Activated CD8-positive, alpha-beta T cell treated with anti-CD3 and anti-CD28 coated beads, Interleukin-2, amount 10 ng/mL, durations not matched to agents 7 days and 5 days (primary cell): ENCODE data around the gene POGZ. TPM values are rescaled to one million over a fixed set of nuclear protein-coding genes. Genes with fewer than 3 reads are reported as not detected.

Source experiments
- ATAC-seq: fragments of 150-1000 bp; cut with Tn5 transposase; one replicate; pipeline ENCODE4 v1.10.0; 2021; ENCODE audit warnings: moderate library complexity
- CTCF ChIA-PET: fragments of 350-600 bp; sonication (Branson Sonifier 250); formaldehyde crosslinking; loops from one replicate; lab custom pipeline; 2021; ENCODE audit warnings: antibody characterized with exemption; lab: Charles Lee
- POLR2A ChIA-PET: fragments of 350-600 bp; sonication (Branson Sonifier 250); formaldehyde crosslinking; loops from one replicate; lab custom pipeline; 2021; ENCODE audit warnings: antibody characterized with exemption; lab: Charles Lee
- DNase-seq: peaks from one replicate; pipeline ENCODE4 v3.0.0-alpha.2; 2020
- H3K27ac Mint-ChIP-seq: one replicate; pipeline ENCODE4 v1.8.0; 2021; ENCODE audit warnings: mild to moderate bottlenecking, mixed read lengths
- H3K27me3 Mint-ChIP-seq: one replicate; pipeline ENCODE4 v1.8.0; 2021; ENCODE audit warnings: low read depth, mixed read lengths
- H3K36me3 Mint-ChIP-seq: one replicate; pipeline ENCODE4 v1.8.0; 2021; ENCODE audit warnings: low read depth, mixed read lengths
- H3K4me1 Mint-ChIP-seq: one replicate; pipeline ENCODE4 v1.8.0; 2021; ENCODE audit warnings: low read depth, mixed read lengths
- H3K4me3 Mint-ChIP-seq: one replicate; pipeline ENCODE4 v1.8.0; 2021; ENCODE audit warnings: mild to moderate bottlenecking, mixed read lengths
- H3K9me3 Mint-ChIP-seq: one replicate; pipeline ENCODE4 v1.8.0; 2022; ENCODE audit warnings: mixed read lengths; ENCODE audit not compliant: insufficient read depth
- total RNA-seq, 2 experiments: library from RNA; stranded (reverse); gene quantifications; one replicate each; pipeline ENCODE4 v1.2.3, GENCODE V29; 2021

The POGZ gene
- total RNA-seq, 2 experiments from 2014 or later: 67.7 to 68.5 TPM

- DNase-seq (no peak), ATAC-seq (no peak)
- ChIA-PET CTCF (interaction anchor here (1.5 kb wide), 1 partner anchor 26 kb away, joined by 3 read pairs; no protein-coding TSS in a partner anchor), POLR2A (interaction anchor here (1.1 kb wide), 1 partner anchor 45 kb away, joined by 3 read pairs; the partner anchor contains the start of gene PI4KB)
- Mint-ChIP-seq H3K27ac (no peak overlapping the region), H3K4me3 (no peak overlapping the region), H3K36me3 (no peaks in the 10 kb centered on the region), H3K27me3 (peaks cover 3% of the 10 kb centered on the region), H3K4me1 (peaks cover 4% of the 10 kb centered on the region), H3K9me3 (no peaks in the 10 kb centered on the region)
Observed at GRCh38 chr1:151371370-151372057, 87.8 kb downstream of the POGZ start.

DNA sequence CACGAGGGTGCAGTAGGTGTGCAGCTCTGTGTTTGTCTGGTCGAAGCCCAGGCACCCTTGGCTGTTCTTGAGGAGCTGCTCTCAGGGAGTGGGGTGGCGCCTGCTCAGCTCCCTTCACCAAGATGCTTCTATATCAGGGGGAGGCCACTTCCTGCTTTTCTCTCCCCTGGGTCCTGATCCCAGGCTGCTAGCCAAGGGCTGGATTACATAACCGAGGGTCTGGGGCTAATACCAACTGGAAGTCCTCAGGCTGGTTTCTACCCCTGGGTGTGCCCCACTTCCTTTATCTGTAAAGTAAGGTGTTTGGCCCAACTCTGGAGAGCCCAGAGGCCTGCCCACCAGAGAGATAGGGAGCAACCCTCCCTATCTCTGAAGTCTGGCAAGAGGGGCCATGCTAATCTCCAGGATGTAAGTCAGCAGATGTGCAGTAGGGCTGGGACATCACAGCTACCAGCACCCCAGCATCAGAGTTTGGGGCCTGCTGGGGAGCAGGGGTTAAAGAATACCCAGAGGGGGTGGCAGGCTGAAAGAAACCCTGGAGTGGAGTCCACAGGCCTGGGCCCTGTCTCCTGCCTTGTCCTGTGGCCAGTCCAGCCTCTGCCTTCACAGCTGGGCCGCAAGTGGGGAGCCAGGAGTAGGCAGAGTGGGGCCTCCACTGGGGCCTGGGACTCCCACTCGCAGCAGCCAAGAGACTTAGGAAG, 88.9 kb downstream of the POGZ start:
- ATAC-seq: no peak
- Mint-ChIP-seq H3K4me1 (peaks cover 4% of the 10 kb centered on the region), H3K27me3 (no peaks in the 10 kb centered on the region), H3K9me3 (no peaks in the 10 kb centered on the region), H3K4me3 (no peak overlapping the region), H3K36me3 (no peaks in the 10 kb centered on the region), H3K27ac (no peak overlapping the region)
- CTCF ChIA-PET: interaction anchor here (1.0 kb wide), 1 partner anchor 174 kb away, joined by 3 read pairs; no protein-coding TSS in a partner anchor
- no peak for DNase-seq
- POLR2A ChIA-PET: no interaction called here

GRCh38 chr1:151369621-151370048, 89.7 kb downstream of the POGZ start:
- ChIA-PET CTCF (interaction anchor here (1.0 kb wide), 1 partner anchor 173 kb away, joined by 3 read pairs; no protein-coding TSS in a partner anchor), POLR2A (interaction anchor here (0.7 kb wide), 1 partner anchor 27 kb away, joined by 4 read pairs; no protein-coding TSS in a partner anchor)
- H3K27me3 Mint-ChIP-seq: no peaks in the 10 kb centered on the region
- peaks cover 4% of the 10 kb centered on the region for H3K4me1 Mint-ChIP-seq
- DNase-seq: no peak
- H3K27ac Mint-ChIP-seq: no peak overlapping the region
- H3K4me3 Mint-ChIP-seq: no peak overlapping the region
- no peaks in the 10 kb centered on the region for H3K9me3 Mint-ChIP-seq
- no peak for ATAC-seq
- no peaks in the 10 kb centered on the region for H3K36me3 Mint-ChIP-seq

DNA sequence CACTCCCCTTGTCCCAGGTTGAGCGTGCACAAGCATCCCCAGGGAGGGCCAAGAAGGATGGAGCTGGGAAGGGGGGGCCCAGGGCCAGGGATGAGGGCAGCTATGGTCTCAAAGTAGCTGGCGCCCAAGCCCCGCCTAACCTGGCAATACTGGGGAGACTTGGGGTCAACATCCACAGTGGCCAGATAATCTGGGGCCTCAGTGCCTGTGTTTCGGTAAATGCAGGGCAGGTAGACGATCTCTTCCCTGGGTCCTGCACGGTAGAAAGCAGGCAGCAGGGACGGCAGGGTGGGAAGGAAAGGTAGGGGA, 90.0 kb downstream of the POGZ start:
- Mint-ChIP-seq H3K36me3 (no peaks in the 10 kb centered on the region), H3K4me3 (no peak overlapping the region), H3K9me3 (no peaks in the 10 kb centered on the region), H3K27me3 (no peaks in the 10 kb centered on the region), H3K27ac (no peak overlapping the region), H3K4me1 (peaks cover 4% of the 10 kb centered on the region)
- ChIA-PET POLR2A (interaction anchor here (0.7 kb wide), 1 partner anchor 27 kb away, joined by 4 read pairs; no protein-coding TSS in a partner anchor), CTCF (interaction anchor here (1.6 kb wide), 1 partner anchor 68 kb away, joined by 4 read pairs; no protein-coding TSS in a partner anchor)
- ATAC-seq (no peak), DNase-seq (no peak)

GRCh38 chr1:151368393-151369301, 90.6 kb downstream of the POGZ start:
- no peaks in the 10 kb centered on the region for H3K27me3 Mint-ChIP-seq
- no peak for DNase-seq
- no peak for ATAC-seq
- H3K36me3 Mint-ChIP-seq: no peaks in the 10 kb centered on the region
- ChIA-PET POLR2A (interaction anchor here (0.7 kb wide), 1 partner anchor 28 kb away, joined by 4 read pairs; no protein-coding TSS in a partner anchor), CTCF (interaction anchor here (1.6 kb wide), 1 partner anchor 68 kb away, joined by 4 read pairs; no protein-coding TSS in a partner anchor)
- no peak overlapping the region for H3K27ac Mint-ChIP-seq
- H3K4me3 Mint-ChIP-seq: no peak overlapping the region
- peaks cover 3% of the 10 kb centered on the region for H3K9me3 Mint-ChIP-seq
- H3K4me1 Mint-ChIP-seq: no peaks in the 10 kb centered on the region

DNA sequence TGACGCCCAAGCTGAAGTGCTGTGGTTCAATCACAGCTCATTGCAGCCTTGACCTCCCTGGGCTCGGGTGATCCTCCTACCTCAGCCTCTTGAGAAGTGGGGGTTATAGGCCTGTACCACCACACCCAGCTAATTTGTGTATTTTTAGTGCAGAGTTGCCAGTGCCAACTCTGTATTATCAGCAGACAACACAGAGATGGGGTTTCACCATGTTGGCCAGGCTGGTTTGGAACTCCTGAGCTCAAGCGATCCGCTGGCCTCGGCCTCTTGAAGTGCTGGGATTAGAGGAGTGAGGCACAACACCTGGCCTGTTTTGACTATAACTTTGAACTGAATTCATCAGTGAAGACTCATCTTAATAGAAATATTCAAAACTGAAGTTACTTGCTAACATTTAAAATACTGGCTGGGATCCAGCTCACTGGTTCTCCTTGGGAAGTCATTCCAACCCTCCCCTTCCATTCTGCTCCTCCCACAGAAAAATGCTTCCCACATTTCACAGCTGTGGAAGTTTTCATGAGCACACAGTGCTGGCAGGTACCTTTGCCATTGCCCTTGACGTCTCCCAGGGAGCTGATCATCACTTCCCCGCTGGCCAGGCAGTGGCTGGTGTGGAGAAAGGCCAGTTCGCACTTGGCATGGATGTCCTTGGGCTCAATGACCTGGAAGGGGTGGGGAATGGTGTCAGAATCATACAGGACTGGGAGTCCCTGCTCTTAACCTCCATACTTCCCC, 91.5 kb downstream of the POGZ start:
- peaks cover 3% of the 10 kb centered on the region for H3K36me3 Mint-ChIP-seq
- no peaks in the 10 kb centered on the region for H3K27me3 Mint-ChIP-seq
- no peaks in the 10 kb centered on the region for H3K4me1 Mint-ChIP-seq
- H3K27ac Mint-ChIP-seq: no peak overlapping the region
- no peak overlapping the region for H3K4me3 Mint-ChIP-seq
- CTCF ChIA-PET: interaction anchor here (1.6 kb wide), 1 partner anchor 67 kb away, joined by 4 read pairs; no protein-coding TSS in a partner anchor
- POLR2A ChIA-PET: no interaction called here
- DNase-seq (no peak), ATAC-seq (no peak)
- H3K9me3 Mint-ChIP-seq: peaks cover 10% of the 10 kb centered on the region

- Mint-ChIP-seq H3K9me3 (peaks cover 20% of the 10 kb centered on the region), H3K27ac (no peak overlapping the region), H3K27me3 (no peaks in the 10 kb centered on the region), H3K36me3 (peaks cover 3% of the 10 kb centered on the region), H3K4me3 (no peak overlapping the region), H3K4me1 (no peaks in the 10 kb centered on the region)
- DNase-seq (no peak), ATAC-seq (no peak)
- CTCF ChIA-PET: interaction anchor here (1.9 kb wide), 1 partner anchor 24 kb away, joined by 7 read pairs; no protein-coding TSS in a partner anchor
- POLR2A ChIA-PET: interaction anchor here (0.9 kb wide), 1 partner anchor 24 kb away, joined by 3 read pairs; no protein-coding TSS in a partner anchor
Observed at GRCh38 chr1:151364996-151365395, 94.3 kb downstream of the POGZ start.

GRCh38 chr1:151362308-151363155, 96.8 kb downstream of the POGZ start:
- Mint-ChIP-seq H3K27me3 (no peaks in the 10 kb centered on the region), H3K27ac (no peak overlapping the region), H3K4me3 (no peak overlapping the region), H3K36me3 (peaks cover 3% of the 10 kb centered on the region), H3K4me1 (no peaks in the 10 kb centered on the region), H3K9me3 (peaks cover 20% of the 10 kb centered on the region)
- CTCF ChIA-PET: no interaction called here
- ATAC-seq (no peak), DNase-seq (no peak)
- POLR2A ChIA-PET: interaction anchor here (0.6 kb wide), 1 partner anchor 10 kb away, joined by 3 read pairs; no protein-coding TSS in a partner anchor

DNA sequence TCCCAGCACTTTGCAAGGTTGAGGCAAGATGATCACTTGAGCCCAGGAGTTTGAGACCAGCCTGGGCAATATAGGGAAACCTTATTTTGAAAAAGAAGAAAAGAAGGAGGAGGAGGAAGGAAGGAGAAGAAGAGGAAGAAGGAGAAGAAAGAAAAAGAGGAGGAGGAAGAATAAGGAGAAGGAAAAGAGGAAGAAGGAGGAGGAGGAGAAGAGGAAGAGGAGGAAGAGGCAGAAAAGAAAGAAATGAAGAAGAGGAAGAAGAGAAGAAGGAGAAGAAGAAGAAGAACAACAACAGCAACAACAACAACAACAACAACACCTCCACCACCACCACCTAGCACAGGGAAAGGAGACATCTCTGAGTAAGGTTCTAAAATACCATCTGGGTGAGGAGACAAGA, 97.4 kb downstream of the POGZ start:
- ChIA-PET CTCF (no interaction called here), POLR2A (no interaction called here)
- no peaks in the 10 kb centered on the region for H3K4me1 Mint-ChIP-seq
- H3K27ac Mint-ChIP-seq: no peak overlapping the region
- H3K9me3 Mint-ChIP-seq: peaks cover 20% of the 10 kb centered on the region
- ATAC-seq: no peak
- DNase-seq: no peak
- no peaks in the 10 kb centered on the region for H3K27me3 Mint-ChIP-seq
- H3K36me3 Mint-ChIP-seq: peaks cover 3% of the 10 kb centered on the region
- no peak overlapping the region for H3K4me3 Mint-ChIP-seq

DNA sequence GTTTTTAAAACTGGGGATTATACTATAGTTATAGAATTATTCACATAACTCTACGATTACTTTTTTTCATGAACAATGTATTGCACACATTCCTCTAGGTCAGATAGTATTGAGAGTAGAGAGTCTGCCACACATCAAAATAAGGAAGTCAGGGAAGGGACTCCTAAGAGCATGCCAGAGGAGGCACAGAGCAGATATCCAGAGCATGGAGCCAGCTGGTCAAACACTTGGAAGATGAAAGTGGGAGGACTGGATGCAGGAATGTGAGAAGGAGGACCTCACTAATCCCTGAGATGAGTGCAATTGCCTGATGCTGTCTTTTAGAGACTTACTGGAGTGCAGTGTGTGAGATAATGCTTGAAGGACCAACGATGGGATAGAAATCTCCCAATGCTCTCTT, 102.6 kb downstream of the POGZ start:
- peaks cover 6% of the 10 kb centered on the region for H3K9me3 Mint-ChIP-seq
- ChIA-PET POLR2A (interaction anchor here (1.5 kb wide), 1 partner anchor 9 kb away, joined by 4 read pairs; the partner anchor contains the start of gene RFX5), CTCF (interaction anchor here (1.3 to 2.3 kb wide), 2 partner anchors 9 to 16 kb away, joined by 4 to 8 read pairs; no protein-coding TSS in a partner anchor)
- no peak for ATAC-seq
- no peak overlapping the region for H3K4me3 Mint-ChIP-seq
- DNase-seq: no peak
- peaks cover 3% of the 10 kb centered on the region for H3K27me3 Mint-ChIP-seq
- H3K36me3 Mint-ChIP-seq: peaks cover 2% of the 10 kb centered on the region
- no peak overlapping the region for H3K27ac Mint-ChIP-seq
- no peaks in the 10 kb centered on the region for H3K4me1 Mint-ChIP-seq
